ENCODE measurements around the gene CELF2.

DNA sequence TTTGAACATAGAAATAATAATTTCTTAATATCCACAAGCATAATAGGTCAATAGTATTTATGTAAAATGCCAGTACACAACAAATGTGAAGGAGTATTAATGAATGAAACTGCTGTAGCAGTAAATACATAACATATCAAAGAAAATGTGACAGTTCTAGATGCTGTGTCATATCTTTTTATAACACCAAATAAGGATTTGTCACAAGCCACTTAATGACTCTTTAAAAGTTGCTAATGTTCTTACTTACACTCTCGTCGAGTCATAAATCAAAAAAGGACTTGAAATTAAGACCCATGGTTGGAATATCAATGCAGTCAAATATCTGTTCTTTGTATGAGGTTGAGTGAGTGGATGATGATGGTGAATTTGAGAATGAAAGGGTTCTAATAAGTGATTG lies 96.6 kb downstream of the CELF2 start:
- TF ChIP-seq, protein P1, sequence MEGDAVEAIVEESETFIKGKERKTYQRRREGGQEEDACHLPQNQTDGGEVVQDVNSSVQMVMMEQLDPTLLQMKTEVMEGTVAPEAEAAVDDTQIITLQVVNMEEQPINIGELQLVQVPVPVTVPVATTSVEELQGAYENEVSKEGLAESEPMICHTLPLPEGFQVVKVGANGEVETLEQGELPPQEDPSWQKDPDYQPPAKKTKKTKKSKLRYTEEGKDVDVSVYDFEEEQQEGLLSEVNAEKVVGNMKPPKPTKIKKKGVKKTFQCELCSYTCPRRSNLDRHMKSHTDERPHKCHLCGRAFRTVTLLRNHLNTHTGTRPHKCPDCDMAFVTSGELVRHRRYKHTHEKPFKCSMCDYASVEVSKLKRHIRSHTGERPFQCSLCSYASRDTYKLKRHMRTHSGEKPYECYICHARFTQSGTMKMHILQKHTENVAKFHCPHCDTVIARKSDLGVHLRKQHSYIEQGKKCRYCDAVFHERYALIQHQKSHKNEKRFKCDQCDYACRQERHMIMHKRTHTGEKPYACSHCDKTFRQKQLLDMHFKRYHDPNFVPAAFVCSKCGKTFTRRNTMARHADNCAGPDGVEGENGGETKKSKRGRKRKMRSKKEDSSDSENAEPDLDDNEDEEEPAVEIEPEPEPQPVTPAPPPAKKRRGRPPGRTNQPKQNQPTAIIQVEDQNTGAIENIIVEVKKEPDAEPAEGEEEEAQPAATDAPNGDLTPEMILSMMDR (IDR thresholded peaks at IDR 0.05) = no peak
- TF ChIP-seq EZH2 (IDR thresholded peaks at IDR 0.05) (no peak), EZH2phosphoT487 (IDR thresholded peaks at IDR 0.05) (no peak)
